DMS153 treated with DMSO at 0.1 percent for 48 hours (cell line): ENCODE results near the gene SLC25A22.

Source experiments
- DNase-seq: peaks from one replicate; lab custom pipeline; 2025; ENCODE audit not compliant: unreplicated experiment; lab: John Stamatoyannopoulos, UW

Gene SLC25A22

DNA sequence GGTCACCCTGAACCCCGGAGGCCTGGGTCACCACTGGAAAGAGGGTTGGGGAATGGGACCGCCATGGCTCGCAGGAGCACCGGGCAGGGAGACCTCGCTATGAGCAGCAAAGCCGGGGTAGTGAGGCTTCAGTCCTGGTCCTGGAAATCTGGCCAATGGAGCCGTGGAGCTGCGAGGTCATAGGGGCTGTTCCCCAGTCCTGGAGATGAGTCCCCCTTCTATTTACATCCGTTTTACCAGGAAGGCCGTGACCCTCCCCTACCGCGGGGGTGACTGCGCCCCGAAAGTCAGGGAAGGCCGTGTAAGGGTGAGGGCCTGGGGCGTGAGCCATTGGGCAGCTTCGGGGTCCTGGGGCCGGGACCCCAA is 6.5 kb upstream of the SLC25A22 start:
- DNase-seq, result no peak

DNA sequence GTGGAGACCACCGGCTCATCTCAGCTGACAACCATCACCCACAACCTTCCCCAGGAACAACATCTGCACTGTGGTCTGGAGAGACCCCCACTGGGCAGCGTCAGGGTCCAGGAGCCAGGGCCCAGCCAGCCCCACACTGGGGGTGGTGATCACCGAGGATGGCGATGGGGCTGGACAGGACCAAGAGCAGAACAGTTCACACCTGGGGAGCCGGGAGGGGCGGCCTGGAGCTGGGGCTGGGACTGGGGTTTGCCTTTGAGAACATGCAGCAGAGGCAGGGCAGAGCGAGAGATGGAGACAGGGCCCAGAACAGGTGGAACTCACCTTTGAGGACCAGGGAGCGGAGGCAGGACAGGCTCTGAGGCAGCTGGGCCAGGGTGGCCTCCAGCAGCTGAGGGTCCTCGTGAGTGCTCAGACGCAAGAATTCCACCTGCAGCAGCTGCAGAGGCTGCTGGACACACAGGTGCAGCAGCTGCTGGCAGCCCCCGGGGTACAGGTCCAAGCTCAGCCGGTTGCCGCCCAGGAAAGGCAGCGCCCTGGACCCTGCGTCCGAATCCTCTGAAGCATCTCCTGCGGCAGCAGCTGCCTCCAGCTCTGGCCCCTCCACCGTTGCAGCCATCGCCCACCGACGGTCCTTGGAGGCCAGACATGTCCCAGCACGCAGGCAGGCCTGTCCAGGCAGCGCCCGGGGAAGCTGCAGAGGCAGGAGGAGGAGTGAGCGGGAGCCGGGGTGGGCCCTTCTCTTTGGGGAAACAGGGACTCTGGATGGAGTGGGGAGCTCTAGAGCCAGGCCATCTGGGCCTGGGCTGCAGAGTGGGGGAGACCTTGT is 5.9 kb upstream of the SLC25A22 start:
- DNase-seq, result no peak

DNA sequence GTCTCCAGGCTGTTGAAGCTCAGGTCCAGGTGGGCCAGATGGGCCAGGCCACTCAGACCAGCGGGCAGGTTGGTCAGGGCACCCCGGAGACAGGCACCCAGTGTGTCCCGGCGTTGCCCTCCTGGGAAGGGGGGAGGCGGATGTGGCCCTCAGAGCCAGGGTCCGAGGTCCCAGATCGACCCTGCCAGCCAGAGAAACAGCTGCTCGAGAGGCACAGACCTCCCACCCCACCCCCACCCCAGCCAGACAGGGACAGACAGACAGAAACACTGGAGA is 5.3 kb upstream of the SLC25A22 start:
- DNase-seq, result no peak

DNA sequence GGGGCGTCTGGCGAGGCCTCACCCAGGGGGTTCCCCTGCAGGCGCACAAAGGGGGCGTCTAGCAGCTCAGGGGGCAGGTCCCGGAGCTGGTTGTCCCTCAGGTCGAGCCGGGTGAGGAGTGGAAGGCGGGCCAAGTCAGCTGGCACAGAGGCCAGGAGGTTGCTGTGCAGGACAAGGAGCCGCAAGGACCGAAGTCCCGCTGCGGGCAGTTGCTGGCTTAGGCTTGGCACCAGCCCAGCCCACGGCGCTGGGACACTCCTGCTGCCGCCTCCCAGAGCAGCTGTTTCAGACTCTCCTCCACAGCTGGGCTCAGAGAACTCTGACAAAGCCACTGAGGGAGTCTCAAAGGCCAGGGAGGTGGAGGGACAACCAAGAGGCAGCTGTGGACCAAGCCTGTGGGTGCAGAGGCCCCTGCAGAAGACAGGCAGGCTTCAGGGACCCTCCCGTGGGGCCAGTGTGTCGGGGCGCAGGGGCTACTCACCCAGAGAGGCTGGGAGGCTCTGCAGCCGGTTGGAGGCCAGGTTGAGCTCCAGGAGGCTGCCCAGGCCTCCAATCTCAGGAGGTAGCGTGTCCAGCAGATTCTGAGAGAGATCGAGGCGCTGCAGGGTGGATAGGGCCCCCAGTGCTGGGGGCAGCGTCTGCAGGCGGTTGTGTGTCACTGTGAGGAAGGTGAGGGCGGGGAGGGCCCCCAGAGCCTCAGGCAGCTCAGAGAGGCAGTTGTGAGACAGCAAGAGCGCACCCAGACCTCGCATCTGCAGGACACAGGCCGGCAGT is 4.8 kb upstream of the SLC25A22 start:
- DNase-seq, result no peak

DNA sequence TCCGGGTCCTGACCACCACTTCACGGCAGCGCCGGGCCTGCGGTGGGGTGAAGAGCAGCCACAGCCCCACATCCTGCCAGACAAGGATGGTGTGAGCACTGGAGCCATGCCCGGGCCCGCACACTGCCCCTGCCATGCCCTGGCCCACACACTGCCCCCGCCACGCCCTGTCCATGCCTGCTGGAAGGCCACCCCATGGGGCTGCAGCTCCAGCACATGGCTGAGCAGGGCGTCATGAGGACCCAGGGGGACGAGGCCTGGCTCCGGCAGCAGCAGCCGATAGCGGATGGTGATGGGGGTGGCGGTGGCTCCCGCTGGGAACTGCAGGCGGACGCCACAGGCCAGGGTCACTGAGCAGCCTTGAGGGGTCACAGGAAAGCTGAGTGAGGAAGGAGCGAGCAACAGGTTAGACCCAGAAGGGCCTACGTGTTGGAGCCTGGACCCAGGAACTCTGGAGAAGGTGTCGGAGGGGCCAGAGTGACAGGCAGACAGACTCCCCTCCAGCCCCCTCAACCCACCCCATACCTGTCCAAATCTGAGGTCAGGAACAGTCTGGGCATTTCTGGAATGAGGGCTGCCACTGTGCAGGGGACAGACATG is 4.0 kb upstream of the SLC25A22 start:
- DNase-seq, result no peak

DNA sequence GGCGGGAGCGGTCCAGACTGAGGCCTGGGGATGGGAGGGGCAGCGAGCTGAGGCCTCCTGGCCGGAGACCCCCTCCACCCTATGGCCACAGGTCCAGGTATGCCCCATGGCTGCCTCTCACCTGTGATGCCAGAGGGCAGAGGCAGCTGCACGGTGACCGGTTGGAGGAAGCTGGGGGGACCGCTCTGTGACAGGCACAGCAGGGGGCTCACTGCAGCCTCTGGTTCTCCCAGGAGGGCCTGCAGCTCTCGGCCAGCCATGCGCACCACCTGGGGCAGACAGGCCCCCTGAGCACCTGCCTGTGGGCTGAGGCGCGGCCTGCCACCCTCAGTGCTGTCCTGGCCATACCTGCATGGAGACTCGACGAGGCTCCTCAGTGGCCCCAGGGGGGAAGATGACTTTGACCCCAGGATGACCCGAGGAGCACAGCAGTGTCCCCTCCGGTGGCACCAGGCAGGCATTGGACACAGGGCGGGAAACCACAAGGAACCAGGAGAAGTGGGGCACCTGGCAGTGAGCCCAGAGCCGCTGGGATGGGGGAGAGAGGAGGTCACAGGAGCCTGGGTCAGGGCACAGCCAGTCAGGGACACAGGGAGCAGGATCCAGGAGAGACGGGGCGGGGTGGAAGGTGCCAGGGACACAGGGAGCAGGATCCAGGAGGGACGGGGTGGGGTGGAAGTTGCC is 3.2 kb upstream of the SLC25A22 start:
- no peak for DNase-seq

DNA sequence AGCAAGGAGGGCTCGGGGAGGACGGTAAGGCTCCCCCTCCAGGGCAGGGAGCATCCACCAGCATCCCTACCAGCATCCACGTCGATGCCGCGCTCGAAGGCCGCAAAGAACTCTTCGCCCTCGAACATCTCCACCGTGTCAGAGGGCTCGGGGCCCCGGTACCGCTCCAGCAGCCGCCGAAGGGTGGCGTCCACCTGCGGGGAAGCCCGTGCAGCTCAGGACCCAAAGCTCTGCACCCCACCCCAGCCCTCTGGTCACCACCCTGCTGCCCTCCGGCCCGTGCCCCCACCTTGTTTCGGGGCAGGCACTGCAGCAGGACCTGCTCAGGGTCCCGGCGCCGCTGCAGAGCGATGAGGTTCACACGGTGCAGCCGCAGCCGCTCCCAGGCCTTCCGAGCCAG is 2.4 kb upstream of the SLC25A22 start:
- no peak for DNase-seq

DNA sequence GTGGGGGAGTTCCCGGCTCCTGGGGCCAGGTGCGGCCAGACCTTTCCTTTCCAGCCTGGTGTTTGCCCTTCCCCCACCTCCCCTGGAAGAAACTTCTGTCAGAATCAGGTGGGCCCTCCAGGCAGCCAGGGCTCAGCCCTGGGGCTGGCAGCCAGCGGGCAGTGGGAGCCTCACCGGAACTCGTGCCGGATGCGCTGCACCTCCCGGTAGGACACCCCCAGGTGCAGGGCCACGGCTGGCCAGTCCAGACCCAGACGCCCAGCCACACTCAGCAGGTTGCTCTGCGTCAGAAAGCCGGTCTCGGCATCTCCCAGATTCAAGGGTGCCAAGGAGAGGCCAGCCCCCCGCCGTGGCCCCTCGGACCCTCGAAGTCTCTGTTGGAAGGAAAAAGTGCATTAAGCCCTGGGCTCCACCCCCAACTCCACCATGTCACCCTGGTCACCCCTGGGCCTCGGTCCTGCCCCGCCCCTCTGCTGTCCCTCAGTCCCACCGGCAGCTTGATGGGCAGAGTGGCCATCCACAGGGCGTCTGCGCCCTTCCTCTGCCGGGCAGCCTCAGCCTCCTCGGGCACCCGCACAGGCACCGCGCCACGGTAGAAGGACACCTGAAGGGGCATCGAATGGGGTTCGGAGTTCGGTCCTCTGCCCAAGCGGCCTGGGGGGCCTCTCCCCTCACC is 1.7 kb upstream of the SLC25A22 start:
- DNase-seq, result no peak

DNA sequence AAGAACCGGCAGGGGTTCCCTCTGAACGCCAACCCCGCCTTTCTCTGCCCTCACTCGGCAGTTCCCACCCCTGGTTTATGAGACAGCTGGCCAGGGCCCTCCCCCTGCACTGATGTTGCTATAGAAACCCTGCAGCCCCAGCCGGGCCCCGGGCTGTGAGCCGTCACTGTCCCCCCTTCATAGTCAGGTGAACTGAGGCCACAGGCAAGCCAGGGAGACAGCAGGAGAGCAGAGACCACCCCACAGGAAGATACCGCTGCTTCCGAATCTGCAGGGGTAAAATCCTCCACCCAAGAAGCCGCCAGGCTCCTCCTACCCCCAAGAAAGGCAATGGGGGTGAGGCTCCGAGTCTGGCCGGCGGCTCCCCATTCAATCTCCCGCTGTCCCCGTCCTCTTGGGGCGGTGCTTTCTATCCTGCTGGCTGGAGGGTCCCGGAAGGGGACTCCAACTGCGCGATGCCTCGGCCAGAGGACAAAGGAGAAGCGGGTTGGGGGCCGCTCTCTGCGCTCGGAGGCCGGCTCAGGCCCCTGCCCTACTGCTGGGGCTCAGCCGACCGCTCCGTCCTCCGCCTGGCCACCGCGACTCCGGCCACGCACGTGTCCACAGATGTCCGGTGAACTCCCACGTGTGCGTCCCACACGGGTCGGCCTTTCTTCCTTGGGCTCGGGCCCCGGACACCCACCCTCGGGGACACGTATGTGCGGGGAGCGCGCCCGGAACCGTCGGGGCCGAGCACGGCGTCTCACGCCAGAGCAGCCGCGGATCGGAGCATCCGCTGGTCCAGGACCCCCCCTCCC is 587 bp downstream of the SLC25A22 start:
- DNase-seq, result peak; percentile 54

DNA sequence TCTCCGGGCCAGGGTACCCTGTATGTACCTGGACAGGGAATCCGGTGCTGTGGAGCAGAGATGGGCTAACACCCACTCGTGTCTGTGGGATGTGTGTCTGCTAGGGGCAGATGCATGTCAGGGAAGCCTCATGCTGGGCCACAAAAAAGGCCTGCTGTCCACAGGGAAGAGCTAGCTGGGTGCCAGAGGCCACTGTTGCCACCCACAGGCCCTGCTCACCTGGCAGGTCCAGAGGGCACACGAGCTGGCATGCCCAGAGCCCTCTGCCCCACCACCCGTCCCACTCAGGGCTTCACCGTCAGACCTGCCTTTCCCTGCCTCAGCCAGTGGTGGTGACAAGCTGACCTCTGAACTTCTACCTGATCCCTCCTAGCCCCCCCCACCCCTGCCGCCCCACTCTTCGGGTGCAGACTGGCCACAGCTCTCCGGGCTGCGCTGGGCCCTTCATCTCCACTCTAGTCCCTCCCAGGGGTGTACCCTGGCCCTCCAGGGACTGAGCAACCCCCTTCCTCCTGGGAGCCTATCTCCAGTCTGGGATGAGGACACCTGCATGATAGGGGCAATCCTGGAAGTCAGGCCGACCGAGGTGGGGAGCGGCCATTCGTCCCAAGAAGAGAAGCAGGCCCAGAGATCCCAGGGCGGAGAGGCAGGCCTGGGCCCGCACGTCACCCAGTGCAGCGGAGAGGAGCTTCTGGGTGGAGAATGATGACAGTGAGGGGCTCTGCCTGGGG is 1.4 kb downstream of the SLC25A22 start:
- DNase-seq, result no peak

DNA sequence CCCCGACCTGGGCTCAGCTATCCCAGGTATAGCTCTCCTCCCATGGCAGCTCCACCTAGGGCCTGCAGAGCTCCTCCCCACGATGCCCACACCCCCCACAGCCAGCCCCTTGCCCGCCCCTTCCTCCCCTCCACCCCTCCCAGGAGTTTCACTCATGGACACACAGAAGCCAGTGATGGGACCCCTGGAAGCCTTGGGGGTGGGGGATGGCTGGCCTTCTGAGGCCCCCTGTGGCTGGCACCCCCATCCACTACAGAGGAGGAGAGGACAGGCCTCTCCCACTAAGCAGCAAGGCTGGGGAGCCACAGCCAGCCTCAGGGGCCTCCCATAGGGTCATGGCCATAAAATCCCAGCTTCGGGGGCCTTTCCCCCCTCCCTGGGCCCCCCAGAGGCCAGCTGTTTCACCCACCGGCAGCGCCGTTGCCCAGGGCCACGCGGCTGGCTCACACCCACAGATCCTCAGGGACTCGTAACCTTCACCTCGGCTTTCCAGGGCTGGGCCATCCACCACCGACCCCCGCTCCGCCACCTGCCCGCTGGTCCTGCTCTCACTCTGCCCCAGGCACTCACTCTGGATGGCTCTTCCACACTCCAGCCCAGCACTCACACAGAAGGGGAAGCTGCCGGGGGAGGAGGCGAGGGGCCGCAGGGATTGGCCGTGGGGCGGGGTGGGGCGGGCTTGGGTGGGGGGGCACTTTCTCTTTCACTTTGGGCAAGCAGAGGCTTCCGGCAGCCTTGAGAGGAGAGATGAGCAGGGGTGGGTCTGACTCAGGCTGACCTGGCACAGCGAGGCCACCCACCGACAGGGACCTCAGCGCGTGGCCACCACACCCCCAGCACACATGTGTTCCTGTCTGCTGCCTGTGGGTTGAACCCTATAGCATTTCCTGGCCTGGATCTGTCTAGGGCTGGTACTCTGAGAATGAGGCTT is 2.2 kb downstream of the SLC25A22 start:
- DNase-seq, result peak; percentile 61

DNA sequence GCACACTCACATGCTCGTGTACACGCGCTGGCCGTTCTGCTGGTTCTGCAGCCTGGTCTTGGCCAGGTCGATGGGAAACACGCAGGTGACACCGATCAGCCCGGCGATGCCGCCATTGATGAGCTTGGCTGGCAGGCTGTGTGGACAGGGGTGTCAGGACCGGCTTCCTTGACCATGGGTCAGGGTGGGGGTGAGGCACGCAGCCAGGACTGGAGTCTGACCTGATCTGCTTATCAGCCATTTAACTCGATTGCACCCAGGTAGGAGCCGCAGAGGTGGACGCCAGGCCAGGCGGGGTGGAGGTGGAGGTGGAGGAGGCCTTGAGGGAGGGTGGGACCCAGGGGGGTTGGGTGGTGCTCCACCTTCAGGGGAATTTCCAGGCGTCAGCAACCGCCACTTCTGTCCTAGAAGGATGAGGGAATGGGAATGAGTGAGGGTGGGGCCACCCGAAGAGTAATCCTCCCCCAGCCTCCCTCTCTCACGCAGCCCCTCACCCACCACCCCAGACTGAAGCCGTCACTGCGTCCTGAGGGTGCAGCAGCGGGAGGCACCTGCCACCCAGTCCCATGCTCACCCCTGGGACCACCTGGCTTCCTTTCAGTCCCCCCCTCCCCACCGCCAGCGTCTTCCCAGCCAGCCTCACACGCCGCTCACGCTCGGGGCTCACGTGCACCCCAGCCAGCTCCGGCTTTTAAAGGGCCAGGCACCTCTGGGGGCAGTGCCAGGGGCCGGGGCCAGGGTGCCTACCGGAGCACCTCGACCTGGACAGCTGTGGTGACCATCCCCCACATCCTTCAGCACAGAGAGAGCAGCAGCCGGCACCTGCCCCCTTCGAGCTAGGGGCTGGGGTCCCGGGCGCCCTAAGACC is 3.1 kb downstream of the SLC25A22 start:
- no peak for DNase-seq

DNA sequence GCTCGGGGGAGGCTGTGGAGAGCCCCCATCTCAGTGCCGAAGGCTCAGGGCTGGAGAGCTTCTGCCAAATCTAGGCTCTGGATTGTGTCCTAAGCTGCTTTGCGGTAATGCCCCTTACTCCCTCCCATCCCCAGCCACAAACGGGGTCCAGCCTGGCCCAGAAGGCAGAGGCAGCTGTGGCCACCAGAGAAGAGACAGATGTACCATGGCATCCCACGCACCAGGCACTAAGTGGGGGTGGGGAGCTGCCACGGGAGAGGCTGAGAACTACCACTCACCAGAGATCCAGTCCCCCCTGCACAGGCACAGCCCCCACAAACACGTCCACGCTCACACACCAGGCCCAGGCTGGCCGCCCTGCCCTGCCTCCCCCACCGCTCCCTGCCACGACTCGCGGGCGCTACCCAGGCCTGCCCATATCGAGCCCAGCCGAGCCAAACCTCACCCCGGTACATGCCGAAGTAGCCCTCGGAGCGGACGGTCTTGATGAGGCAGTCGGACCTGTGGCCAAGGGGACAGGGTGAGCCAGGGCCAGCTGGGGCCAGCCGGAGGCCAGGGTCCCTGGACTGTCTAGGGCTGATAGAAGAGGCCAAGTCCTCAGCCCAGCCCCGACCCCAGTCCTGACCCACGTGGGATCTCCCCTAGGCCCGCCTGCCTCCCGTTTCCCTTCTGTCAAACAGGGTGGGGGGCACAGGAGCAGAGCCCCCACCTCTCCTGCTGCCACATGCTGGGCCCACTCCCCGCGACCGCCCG is 3.9 kb downstream of the SLC25A22 start:
- no peak for DNase-seq

DNA sequence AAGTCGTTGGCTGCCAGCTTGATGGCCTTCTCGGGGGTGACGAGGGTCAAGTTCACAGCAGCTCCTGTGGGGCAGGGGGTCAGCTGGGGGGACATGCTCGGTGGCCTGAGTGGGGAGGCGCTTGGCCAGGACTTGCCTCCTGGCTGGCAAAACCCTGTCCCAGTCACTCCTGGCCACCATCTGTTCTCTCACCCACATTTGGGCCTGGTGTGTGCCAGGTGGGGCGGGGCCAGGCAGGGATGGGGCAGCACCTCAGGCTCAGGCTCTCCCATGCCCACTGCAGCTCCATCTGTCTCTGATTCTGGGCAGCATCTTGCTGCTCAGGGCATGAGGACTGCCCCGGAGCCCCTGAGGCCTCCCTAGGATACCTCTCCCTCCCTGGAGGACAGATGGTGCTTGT is 4.5 kb downstream of the SLC25A22 start:
- no peak for DNase-seq

DNA sequence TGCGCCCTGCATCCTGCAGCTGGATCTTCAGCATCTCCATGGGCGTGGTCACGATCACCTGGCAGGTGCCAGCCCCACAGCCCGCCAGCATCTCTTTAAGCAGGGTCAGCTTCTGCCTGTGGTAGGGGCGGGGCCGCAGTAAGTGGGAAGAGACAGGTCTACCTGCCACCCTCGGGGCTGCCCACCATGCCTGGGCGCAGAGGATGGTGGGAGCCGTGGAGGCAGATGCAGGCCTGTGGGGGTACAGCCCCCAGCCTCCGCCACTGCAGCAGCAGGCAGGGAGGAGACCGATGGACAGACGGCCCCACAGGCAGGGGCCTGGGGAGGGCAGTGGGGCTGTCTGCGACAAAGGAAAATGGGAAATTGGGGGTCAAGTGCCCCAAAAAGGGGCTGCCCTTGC is 5.2 kb downstream of the SLC25A22 start:
- DNase-seq, result no peak

DNA sequence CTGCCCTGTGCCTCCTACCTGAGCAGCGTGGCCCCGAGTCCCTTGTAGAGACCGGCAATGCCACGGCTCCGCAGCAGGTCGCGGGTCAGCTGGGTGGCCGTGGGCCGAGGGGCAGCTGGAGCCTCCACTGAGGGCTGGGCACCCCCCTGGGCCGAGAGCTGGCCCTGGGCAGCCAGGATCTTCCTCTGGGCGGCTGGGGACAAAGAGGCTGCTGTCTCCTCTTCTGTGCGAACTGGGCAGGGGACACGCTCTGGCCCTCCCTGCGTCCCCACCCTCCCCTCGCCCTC is 5.6 kb downstream of the SLC25A22 start:
- no peak for DNase-seq
